K562 (cell line): ENCODE results near the gene EPHB1. TPM values are rescaled to one million over a fixed set of nuclear protein-coding genes. Genes with fewer than 3 reads are reported as not detected.

Experiments
- ATAC-seq: fragments of 200-7000 bp; cut with Tn5 transposase; 3 replicates; pipeline ENCODE4 v1.9.1; 2020; ENCODE audit warnings: moderate library complexity
- BruUV-seq: library from RNA; stranded (reverse); fragments of 400-500 nt; replicated peaks from 2 replicates; lab custom pipeline; 2021; lab: Mats Ljungman, UMichigan
- CTCF ChIA-PET: fragments of 300-600 bp; formaldehyde crosslinking; extraction: SDS; loops from one replicate; lab custom pipeline; 2021; ENCODE audit warnings: low intra/inter-chr PET ratio; lab: Yijun Ruan, JAX
- POLR2A ChIA-PET: fragments of 300-600, 350-650 bp; sonication (Branson Sonifier 250); formaldehyde crosslinking; extraction: SDS; loops from one replicate; lab custom pipeline; 2021; ENCODE audit warnings: antibody characterized with exemption, inconsistent platforms; lab: Yijun Ruan, JAX
- DNase-seq, 4 experiments: peaks; one replicate each; pipeline versions ENCODE4 v3.0.0 to v3.0.0-alpha.2; 2011 to 2018; ENCODE audit warnings: low spot score in 3 of 4, mixed read lengths in 3 of 4; ENCODE audit errors: extremely low read depth in 1 of 4
- FAIRE-seq: peaks from 2 replicates; lab custom pipeline; 2011; peaks lifted over from hg19 to GRCh38; lab: Jason Lieb, UNC
- H2AFZ ChIP-seq: 2 replicates; pipeline ENCODE4 v1.6.0; 2011; ENCODE audit warnings: low read depth, low read length, control low read depth, inconsistent platforms
- H3K27ac ChIP-seq: fragments of 200-600 bp; 3 replicates; pipeline ENCODE4 v1.8.0; 2011; ENCODE audit warnings: low read depth, mild to moderate bottlenecking, control low read depth, inconsistent platforms, low read length, moderate library complexity, mixed read lengths; ENCODE audit errors: extremely low read depth
- H3K27me3 ChIP-seq, 2 experiments: fragments of 300-600 bp in 1 of 2; 2 replicates in 1 of 2; 3 replicates in 1 of 2; pipeline versions ENCODE4 v1.6.0 to v1.8.0; 2011; ENCODE audit warnings: inconsistent platforms in 2 of 2, low read length in 2 of 2, mild to moderate bottlenecking in 1 of 2, mixed read lengths in 1 of 2, moderate library complexity in 1 of 2; ENCODE audit not compliant: control insufficient read depth in 2 of 2, insufficient read depth in 2 of 2
- H3K36me3 ChIP-seq: fragments of 300-600 bp; 3 replicates; pipeline ENCODE4 v1.8.0; 2011; ENCODE audit warnings: mild to moderate bottlenecking, low read length, inconsistent platforms; ENCODE audit not compliant: control insufficient read depth, insufficient read depth
- H3K4me1 ChIP-seq, 2 experiments: fragments of 200-600 bp in 1 of 2; replicated peaks in 1 of 2; 2 replicates in 1 of 2; 3 replicates in 1 of 2; pipeline versions ENCODE4 v1.5.1 to v1.8.0; 2011; ENCODE audit warnings: inconsistent platforms in 2 of 2, low read length in 2 of 2, mild to moderate bottlenecking in 1 of 2, mixed read lengths in 1 of 2, moderate library complexity in 1 of 2; ENCODE audit not compliant: control insufficient read depth in 2 of 2, insufficient read depth in 2 of 2
- H3K4me2 ChIP-seq: 2 replicates; pipeline ENCODE4 v1.6.1; 2011; ENCODE audit warnings: low read length, control low read depth, inconsistent platforms, mixed read lengths; ENCODE audit not compliant: insufficient read depth
- H3K4me3 ChIP-seq: fragments of 200-600 bp; sonication (generic), shearing (Covaris generic); 2 replicates; pipeline ENCODE4 v1.5.1; 2016; ENCODE audit warnings: control low read depth, inconsistent platforms
- H3K79me2 ChIP-seq: fragments of 200-600 bp; 3 replicates; pipeline ENCODE4 v1.8.0; 2011; ENCODE audit warnings: low read length, inconsistent platforms; ENCODE audit not compliant: control insufficient read depth, insufficient read depth
- H3K9ac ChIP-seq, 2 experiments: 2 replicates each; pipeline versions ENCODE4 v1.6.0 to v1.6.1; 2011; ENCODE audit warnings: low read depth in 2 of 2, low read length in 2 of 2, control low read depth in 1 of 2, inconsistent platforms in 1 of 2, mild to moderate bottlenecking in 1 of 2, mixed read lengths in 1 of 2; ENCODE audit not compliant: insufficient read depth in 1 of 2
- H3K9me1 ChIP-seq: one replicate; pipeline ENCODE4 v1.6.0; 2011; ENCODE audit warnings: inconsistent platforms, mild to moderate bottlenecking, low read length, moderate library complexity; ENCODE audit not compliant: control insufficient read depth, insufficient read depth
- H3K9me3 ChIP-seq: replicated peaks from 2 replicates; pipeline ENCODE4 v1.5.1; 2011; ENCODE audit warnings: low read depth, low read length, inconsistent platforms; ENCODE audit not compliant: control insufficient read depth, insufficient read depth
- H4K20me1 ChIP-seq: replicated peaks from 2 replicates; pipeline ENCODE4 v1.6.1; 2011; ENCODE audit warnings: low read length, inconsistent platforms, mixed read lengths; ENCODE audit not compliant: control insufficient read depth, insufficient read depth
- JUN ChIP-seq, 2 experiments: sonication (generic) in 1 of 2; formaldehyde crosslinking in 1 of 2; IDR thresholded peaks; 2 replicates each; pipeline versions ENCODE4 v1.6.1 to v1.8.0; 2012 to 2022; ENCODE audit warnings: borderline replicate concordance in 2 of 2, mild to moderate bottlenecking in 2 of 2, improper control_type of control experiment in 1 of 2, low read depth in 1 of 2, low read length in 1 of 2, missing genetic modification reagents in 1 of 2
- NCOA2 ChIP-seq, 2 experiments: fragments of 450-650 bp; IDR thresholded peaks; 2 replicates each; pipeline ENCODE4 v1.6.1; 2018; ENCODE audit warnings: mild to moderate bottlenecking in 2 of 2, moderate library complexity in 1 of 2; ENCODE audit not compliant: partially characterized antibody in 2 of 2
- PML ChIP-seq: IDR thresholded peaks from 2 replicates; pipeline ENCODE4 v1.6.1; 2012; ENCODE audit warnings: low read length, inconsistent platforms
- POLR3A ChIP-seq: IDR thresholded peaks from 2 replicates; pipeline ENCODE4 v1.6.1; 2011; ENCODE audit warnings: borderline replicate concordance, mild to moderate bottlenecking, moderate library complexity; ENCODE audit not compliant: insufficient read length, insufficient read depth; ENCODE audit errors: extremely low read depth
- RBM17 ChIP-seq: fragments of 200-400 bp; formaldehyde crosslinking; IDR thresholded peaks from 2 replicates; pipeline ENCODE4 v1.6.1; 2017; ENCODE audit warnings: low read depth, mild to moderate bottlenecking, low read length, borderline replicate concordance
- SNIP1 ChIP-seq: fragments of 450-650 bp; IDR thresholded peaks from 2 replicates; pipeline ENCODE4 v1.7.1; 2017; ENCODE audit warnings: low read depth, mild to moderate bottlenecking
- XRCC3 ChIP-seq: fragments of 450-650 bp; IDR thresholded peaks from 2 replicates; pipeline ENCODE4 v1.6.1; 2017; ENCODE audit warnings: mild to moderate bottlenecking, moderate library complexity
- ZBTB2 ChIP-seq: fragments of 450-650 bp; IDR thresholded peaks from 2 replicates; pipeline ENCODE4 v1.6.1; 2016; ENCODE audit warnings: antibody characterized with exemption
- WGBS: fragments of 100-300 bp; shearing (Covaris generic); methylation state at CpG from one replicate; pipeline ENCODE4 v1.1.6; 2016; ENCODE audit warnings: low coverage, mixed read lengths; ENCODE audit not compliant: insufficient coverage; ENCODE audit errors: missing lambda C conversion rate; 5-methylcytosine and 5-hydroxymethylcytosine counted together
- in situ Hi-C: fragments of 300-500 bp; cut with MboI; formaldehyde crosslinking; loops from 4 replicates; pipeline ENCODE4 v1.15.0; 2018; ENCODE audit warnings: inconsistent platforms, mixed read lengths
- intact Hi-C: fragments of 100-400 bp; cut with micrococcal nuclease; formaldehyde crosslinking; loops from 2 replicates; pipeline ENCODE4 v1.14.2; 2022
- polyA plus RNA-seq, 8 experiments: library from polyadenylated mRNA; depleted of rRNA in 4 of 8; stranded (reverse) in 5 of 8; unstranded in 3 of 8; fragments of >200 nt; fragmentation: Nextera tagmentation in 2 of 8; fragmentation: Illumina TruSeq in 1 of 8; extraction: Ambion mirVana in 2 of 8; extraction: Trizol in 1 of 8; gene quantifications; 2 replicates each; pipeline versions ENCODE4 v1.2.1 to v1.2.3, GENCODE V29; 2011 to 2014; ENCODE audit warnings: inconsistent platforms in 1 of 8, missing spikeins in 1 of 8
- total RNA-seq, 7 experiments: library from RNA; depleted of rRNA in 6 of 7; stranded (reverse); fragments of >200 nt in 6 of 7; fragmentation: Illumina TruSeq in 2 of 7; extraction: Trizol in 2 of 7; gene quantifications; 2 replicates each; pipeline versions ENCODE4 v1.2.1 to v1.2.3, GENCODE V29; 2011 to 2021; ENCODE audit warnings: low replicate concordance in 1 of 7

The EPHB1 gene
- total and polyA plus RNA-seq, 9 of the 15 experiments (the other 6 are each of a cell fraction or from before 2014, with no cell fraction given) = 0.29 TPM; not detected in 8

GRCh38 chr3:134964226-134964625 is 169.2 kb downstream of the EPHB1 start:
- no peak for TF ChIP-seq RBM17
- TF ChIP-seq PML = no peak
- no peak for TF ChIP-seq XRCC3
- no peak for TF ChIP-seq SNIP1
- TF ChIP-seq POLR3A = no peak
- no peak for TF ChIP-seq JUN (IDR thresholded peaks at IDR 0.05; ENCODE audit: borderline replicate concordance, low read depth, low read length)
- no peak for TF ChIP-seq JUN (CRISPR knock-in tag; IDR thresholded peaks at IDR 0.05; ENCODE audit: borderline replicate concordance)
- no peak for TF ChIP-seq ZBTB2
- TF ChIP-seq NCOA2 (IDR thresholded peaks at IDR 0.05; ENCODE audit: partially characterized antibody in 2 of 2) = no peak
- intact Hi-C loops = no loop called here
- no peaks in the 10 kb centered on the region for H3K36me3 ChIP-seq
- H3K9ac ChIP-seq = no peak overlapping the region
- H3K9me1 ChIP-seq = no peaks in the 10 kb centered on the region
- in situ Hi-C loops = no loop called here
- 0% methylated on average over 5 of the region's 5 CpGs for WGBS
- H2AFZ ChIP-seq = no peak overlapping the region
- POLR2A ChIA-PET = interaction anchor here (0.5 kb wide), 1 partner anchor 171 kb away, joined by 4 read pairs; no protein-coding TSS in a partner anchor
- no peaks in the 10 kb centered on the region for H3K79me2 ChIP-seq
- no peak for ATAC-seq
- DNase-seq = no peak
- CTCF ChIA-PET = no interaction called here
- no peaks in the 10 kb centered on the region for H3K27me3 ChIP-seq
- H3K9me3 ChIP-seq = no peaks in the 10 kb centered on the region
- FAIRE-seq = no peak
- H4K20me1 ChIP-seq = no peaks in the 10 kb centered on the region
- H3K27ac ChIP-seq = no peak overlapping the region
- BruUV-seq = no TSS peak
- no peaks in the 10 kb centered on the region for H3K4me1 ChIP-seq
- no peak overlapping the region for H3K4me3 ChIP-seq
- H3K4me2 ChIP-seq = no peak overlapping the region
